Activated CD4-positive, alpha-beta T cell treated with anti-CD3 and anti-CD28 coated beads for 36 hours (primary cell): Measurements from ENCODE around the gene DOK7. TPM values are rescaled to one million over a fixed set of nuclear protein-coding genes. Genes with fewer than 3 reads are reported as not detected.

Experiments
- ATAC-seq: fragments of 200-7000 bp; cut with Tn5 transposase; one replicate; pipeline ENCODE4 v1.10.0; 2021; ENCODE audit warnings: mild to moderate bottlenecking, moderate library complexity
- CTCF ChIA-PET: fragments of 350-600 bp; sonication (Branson Sonifier 250); formaldehyde crosslinking; loops from one replicate; lab custom pipeline; 2021; ENCODE audit warnings: antibody characterized with exemption; lab: Charles Lee
- POLR2A ChIA-PET: fragments of 350-600 bp; sonication (Branson Sonifier 250); formaldehyde crosslinking; loops from one replicate; lab custom pipeline; 2021; ENCODE audit warnings: antibody characterized with exemption, inconsistent platforms; lab: Charles Lee
- DNase-seq: peaks from one replicate; pipeline ENCODE4 v3.0.0-alpha.2; 2020
- H3K27ac Mint-ChIP-seq: one replicate; pipeline ENCODE4 v1.8.0; 2021; ENCODE audit warnings: mixed read lengths
- H3K27me3 Mint-ChIP-seq: one replicate; pipeline ENCODE4 v1.8.0; 2021; ENCODE audit warnings: mixed read lengths
- H3K36me3 Mint-ChIP-seq: one replicate; pipeline ENCODE4 v1.8.0; 2021; ENCODE audit warnings: low read depth, mixed read lengths
- H3K4me1 Mint-ChIP-seq: one replicate; pipeline ENCODE4 v1.8.0; 2021; ENCODE audit warnings: mixed read lengths
- H3K4me3 Mint-ChIP-seq: one replicate; pipeline ENCODE4 v1.8.0; 2021; ENCODE audit warnings: mild to moderate bottlenecking, moderate library complexity, mixed read lengths
- H3K9me3 Mint-ChIP-seq: one replicate; pipeline ENCODE4 v1.8.0; 2021; ENCODE audit warnings: low read depth, mixed read lengths
- intact Hi-C, 2 experiments: fragments of 100-400 bp; cut with DNase I in 1 of 2; cut with micrococcal nuclease in 1 of 2; formaldehyde crosslinking; loops; one replicate each; pipeline versions ENCODE4 v1.14.2 to v1.15.1; 2022 to 2024; cut with DNase I, micrococcal nuclease
- total RNA-seq, 2 experiments: library from RNA; stranded (reverse); gene quantifications; one replicate each; pipeline ENCODE4 v1.2.3, GENCODE V29; 2021

DOK7 gene
- total RNA-seq, result not detected

DNA sequence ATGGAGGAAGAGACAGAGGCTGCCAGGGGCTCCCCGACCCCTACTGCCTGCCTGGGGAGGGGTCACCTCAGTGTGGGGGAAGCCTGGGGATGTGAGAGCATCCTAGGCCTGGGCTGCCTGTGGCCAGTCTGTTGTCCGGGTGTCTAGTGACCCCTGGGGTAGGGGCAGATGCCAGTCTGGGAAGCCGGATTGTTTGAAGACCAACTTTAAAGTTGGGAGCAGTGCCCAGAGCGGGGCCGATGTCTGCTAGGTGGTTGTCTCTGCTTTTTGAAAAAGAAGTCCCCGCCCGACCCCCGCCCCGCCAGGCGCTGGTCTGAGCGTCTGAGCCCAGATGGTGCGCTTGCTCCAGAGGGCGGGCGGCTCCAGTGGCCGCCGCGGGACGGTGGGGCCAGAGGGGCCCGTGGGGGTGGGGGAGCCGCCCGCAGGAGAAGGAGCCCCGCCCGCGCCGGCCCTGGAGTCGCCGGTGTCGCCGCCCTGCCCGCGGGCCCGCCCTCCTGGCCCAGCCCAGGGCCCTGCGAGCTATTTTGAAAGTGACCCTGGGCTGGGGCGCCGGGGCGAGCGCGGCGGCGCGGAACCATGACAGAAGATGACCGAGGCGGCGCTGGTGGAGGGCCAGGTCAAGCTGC is at the start of gene DOK7:
DOK7 (plus strand) TSS at position 517 of the 626 bp plus-strand sequence; CDS start at position 587, 70 bp downstream.
- CTCF ChIA-PET, result no interaction called here
- Mint-ChIP-seq H3K27me3 (peaks cover 7% of the 10 kb centered on the region), H3K36me3 (no peaks in the 10 kb centered on the region), H3K4me1 (no peaks in the 10 kb centered on the region), H3K4me3 (no peak within 1 kb of the TSS), H3K9me3 (no peaks in the 10 kb centered on the region), H3K27ac (no peak within 1 kb of the TSS)
- POLR2A ChIA-PET, result interaction anchor here (0.8 kb wide), 1 partner anchor 23 kb away, joined by 6 read pairs; no protein-coding TSS in a partner anchor
- intact Hi-C loops, result no loop called here
- ATAC-seq (no peak), DNase-seq (no peak)

DNA sequence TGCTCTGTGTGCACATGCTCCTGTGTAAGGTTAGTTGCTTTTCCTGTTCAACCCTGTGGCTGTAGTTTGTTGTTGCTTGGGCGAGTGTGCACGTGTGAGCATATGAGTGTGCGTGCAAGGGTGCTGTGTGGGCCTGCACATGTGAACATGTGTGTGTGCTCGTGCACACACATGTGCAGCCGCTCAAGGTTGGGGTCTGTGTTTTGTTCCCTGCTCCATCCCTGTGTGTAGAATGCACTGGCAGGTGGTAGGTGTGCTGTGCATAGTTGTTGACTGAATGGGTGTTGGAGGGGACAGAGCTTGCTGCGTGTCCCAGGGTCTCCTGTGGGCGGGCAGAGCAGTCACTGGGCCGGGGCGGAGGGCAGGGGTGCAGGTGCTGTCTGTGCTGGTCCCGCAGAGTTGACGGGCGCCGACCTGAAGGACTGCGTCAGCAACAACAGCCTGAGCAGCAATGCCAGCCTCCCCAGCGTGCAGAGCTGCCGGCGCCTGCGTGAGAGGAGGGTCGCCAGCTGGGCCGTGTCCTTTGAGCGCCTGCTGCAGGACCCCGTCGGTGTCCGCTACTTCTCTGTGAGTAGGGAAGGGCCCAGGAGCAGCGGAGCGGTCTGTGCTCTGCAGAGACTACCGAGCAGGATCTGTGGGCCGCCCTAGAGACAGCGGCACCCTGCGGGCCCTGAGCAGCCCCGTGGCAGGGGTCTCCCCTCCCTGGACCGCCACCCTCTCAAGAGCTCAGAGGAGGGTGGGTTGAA is 49.3 kb upstream of the DOK7 start:
- H3K4me1 Mint-ChIP-seq, result no peaks in the 10 kb centered on the region
- CTCF ChIA-PET, result interaction anchor here (0.6 to 0.7 kb wide), 2 partner anchors 14 to 68 kb away, joined by 3 read pairs; no protein-coding TSS in a partner anchor
- H3K4me3 Mint-ChIP-seq, result no peak overlapping the region
- POLR2A ChIA-PET, result no interaction called here
- H3K9me3 Mint-ChIP-seq, result no peaks in the 10 kb centered on the region
- no peaks in the 10 kb centered on the region for H3K27me3 Mint-ChIP-seq
- H3K27ac Mint-ChIP-seq, result no peak overlapping the region
- ATAC-seq, result no peak
- H3K36me3 Mint-ChIP-seq, result no peaks in the 10 kb centered on the region
- DNase-seq, result no peak
- intact Hi-C loops, result no loop called here

DNA sequence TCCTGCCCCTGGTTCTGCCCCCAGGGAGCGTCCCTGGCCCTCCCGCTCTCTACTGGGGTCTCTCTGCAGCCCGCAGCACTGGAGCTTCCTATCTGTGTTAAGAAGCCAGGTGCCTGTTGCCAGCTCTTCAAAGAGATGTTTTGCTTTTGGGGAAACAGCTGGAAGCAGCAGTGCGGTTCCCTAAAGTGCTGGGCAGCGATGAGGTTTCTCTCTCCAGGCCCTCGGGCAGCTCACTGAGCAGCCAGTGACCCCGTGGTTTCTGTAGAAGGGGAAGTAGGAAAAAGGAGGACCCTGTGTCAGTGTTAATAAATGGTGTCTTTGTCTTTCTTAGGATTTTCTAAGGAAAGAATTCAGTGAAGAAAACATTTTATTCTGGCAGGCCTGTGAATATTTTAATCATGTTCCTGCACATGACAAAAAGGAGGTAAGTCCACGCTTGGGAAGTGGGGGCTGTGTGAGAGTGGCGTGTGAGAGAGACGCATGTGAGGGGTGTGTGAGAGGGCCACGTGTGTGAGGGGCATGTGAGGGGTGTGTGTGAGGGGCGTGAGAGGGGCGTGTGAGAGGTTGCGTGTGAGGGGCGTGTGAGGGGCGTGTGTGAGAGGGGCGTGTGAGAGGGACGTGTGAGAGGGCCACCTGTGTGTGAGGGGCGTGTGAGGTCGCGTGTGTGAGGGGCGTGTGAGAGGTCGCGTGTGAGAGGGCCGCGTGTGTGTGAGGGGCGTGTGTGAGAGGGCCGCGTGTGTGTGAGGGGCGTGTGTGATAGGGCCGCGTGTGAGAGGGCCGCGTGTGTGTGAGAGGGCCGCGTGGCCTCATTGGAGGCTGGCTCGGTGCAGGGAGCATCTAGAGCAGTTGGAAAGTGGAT is 48.5 kb upstream of the DOK7 start:
- CTCF ChIA-PET, result interaction anchor here (0.6 to 0.7 kb wide), 2 partner anchors 13 to 68 kb away, joined by 3 read pairs; no protein-coding TSS in a partner anchor
- DNase-seq, result no peak
- intact Hi-C loops, result no loop called here
- Mint-ChIP-seq H3K4me3 (no peak overlapping the region), H3K27ac (no peak overlapping the region), H3K27me3 (no peaks in the 10 kb centered on the region), H3K36me3 (no peaks in the 10 kb centered on the region), H3K9me3 (no peaks in the 10 kb centered on the region), H3K4me1 (no peaks in the 10 kb centered on the region)
- ATAC-seq, result no peak
- POLR2A ChIA-PET, result no interaction called here

- intact Hi-C loops, result no loop called here
- H3K27ac Mint-ChIP-seq, result no peak overlapping the region
- H3K4me1 Mint-ChIP-seq, result no peaks in the 10 kb centered on the region
- no peaks in the 10 kb centered on the region for H3K9me3 Mint-ChIP-seq
- ChIA-PET POLR2A (no interaction called here), CTCF (interaction anchor here (0.6 kb wide), 1 partner anchor 553 kb away, joined by 3 read pairs; no protein-coding TSS in a partner anchor)
- no peaks in the 10 kb centered on the region for H3K27me3 Mint-ChIP-seq
- ATAC-seq (no peak), DNase-seq (no peak)
- H3K36me3 Mint-ChIP-seq, result no peaks in the 10 kb centered on the region
- H3K4me3 Mint-ChIP-seq, result no peak overlapping the region
These were observed 47.5 kb upstream of the DOK7 start for GRCh38 chr4:3415471-3416141.

GRCh38 chr4:3416270-3416669 is 46.8 kb upstream of the DOK7 start:
- CTCF ChIA-PET, result no interaction called here
- H3K9me3 Mint-ChIP-seq, result no peaks in the 10 kb centered on the region
- H3K27me3 Mint-ChIP-seq, result no peaks in the 10 kb centered on the region

GRCh38 chr4:3416821-3417221 is 46.3 kb upstream of the DOK7 start:
- intact Hi-C loops, result no loop called here
- H3K27me3 Mint-ChIP-seq, result no peaks in the 10 kb centered on the region
- no peak overlapping the region for H3K27ac Mint-ChIP-seq
- H3K4me3 Mint-ChIP-seq, result no peak overlapping the region
- H3K4me1 Mint-ChIP-seq, result no peaks in the 10 kb centered on the region
- H3K9me3 Mint-ChIP-seq, result no peaks in the 10 kb centered on the region
- H3K36me3 Mint-ChIP-seq, result no peaks in the 10 kb centered on the region
- DNase-seq (no peak), ATAC-seq (no peak)
- ChIA-PET POLR2A (no interaction called here), CTCF (no interaction called here)

More at GRCh38 chr4:3416270-3416669, 46.8 kb upstream of the DOK7 start:
- H3K36me3 Mint-ChIP-seq, result no peaks in the 10 kb centered on the region
- H3K4me1 Mint-ChIP-seq, result no peaks in the 10 kb centered on the region
- POLR2A ChIA-PET, result no interaction called here
- DNase-seq, result no peak
- ATAC-seq, result no peak
- H3K27ac Mint-ChIP-seq, result no peak overlapping the region
- intact Hi-C loops, result no loop called here
- H3K4me3 Mint-ChIP-seq, result no peak overlapping the region

- intact Hi-C loops, result no loop called here
- Mint-ChIP-seq H3K27ac (no peak overlapping the region), H3K4me1 (no peaks in the 10 kb centered on the region), H3K4me3 (no peak overlapping the region), H3K9me3 (no peaks in the 10 kb centered on the region), H3K36me3 (no peaks in the 10 kb centered on the region), H3K27me3 (no peaks in the 10 kb centered on the region)
- DNase-seq, result no peak
- ATAC-seq, result no peak
- ChIA-PET CTCF (no interaction called here), POLR2A (no interaction called here)
These were observed 45.7 kb upstream of the DOK7 start for GRCh38 chr4:3417448-3417847.

DNA sequence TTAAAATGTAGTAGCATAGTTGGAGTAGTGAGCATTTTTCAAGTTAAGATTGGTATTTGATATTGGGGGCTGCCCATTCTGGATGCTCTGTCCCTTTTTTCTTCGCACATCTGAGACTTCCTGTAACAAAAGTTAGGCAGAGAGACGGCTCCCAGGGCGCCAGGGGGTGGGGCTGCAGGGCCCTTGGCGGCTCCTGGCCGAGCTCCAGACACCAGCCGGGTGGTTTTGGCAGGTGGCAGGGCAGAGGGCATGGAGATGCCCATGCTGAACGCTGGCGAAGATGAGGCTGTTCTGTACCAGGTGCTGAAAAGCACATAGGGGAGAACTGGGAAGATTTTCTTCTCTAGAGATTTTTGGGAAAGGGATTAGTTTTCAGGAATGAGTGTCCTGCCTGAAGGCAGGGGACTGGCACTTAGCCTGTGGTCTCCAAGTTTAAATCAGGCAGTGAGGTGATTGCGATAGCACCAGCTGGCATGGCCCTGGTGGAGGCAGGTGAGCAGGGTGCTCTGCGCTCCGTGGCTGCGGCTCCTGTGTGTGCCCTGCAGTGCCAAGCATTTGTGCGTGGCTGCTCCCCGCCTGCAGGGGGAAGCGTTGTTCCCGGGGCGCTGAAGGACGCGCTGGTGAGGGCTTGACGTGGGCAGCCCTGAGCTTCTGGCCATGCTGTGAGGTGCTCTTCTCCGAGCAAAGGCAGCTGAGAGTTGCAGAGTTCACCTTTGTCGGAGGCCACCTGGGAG is 44.9 kb upstream of the DOK7 start:
- H3K27ac Mint-ChIP-seq, result no peak overlapping the region
- ATAC-seq (peak; percentile 42), DNase-seq (no peak)
- ChIA-PET POLR2A (no interaction called here), CTCF (no interaction called here)
- H3K9me3 Mint-ChIP-seq, result no peaks in the 10 kb centered on the region
- no peaks in the 10 kb centered on the region for H3K36me3 Mint-ChIP-seq
- no peak overlapping the region for H3K4me3 Mint-ChIP-seq
- no peaks in the 10 kb centered on the region for H3K4me1 Mint-ChIP-seq
- no peaks in the 10 kb centered on the region for H3K27me3 Mint-ChIP-seq
- intact Hi-C loops, result no loop called here

- no peak for ATAC-seq
- no peaks in the 10 kb centered on the region for H3K36me3 Mint-ChIP-seq
- H3K27ac Mint-ChIP-seq, result no peak overlapping the region
- intact Hi-C loops, result no loop called here
- H3K9me3 Mint-ChIP-seq, result no peaks in the 10 kb centered on the region
- POLR2A ChIA-PET, result interaction anchor here (0.6 kb wide), 1 partner anchor 49 kb away, joined by 3 read pairs; no protein-coding TSS in a partner anchor
- no peak for DNase-seq
- no peak overlapping the region for H3K4me3 Mint-ChIP-seq
- no peaks in the 10 kb centered on the region for H3K4me1 Mint-ChIP-seq
- no peaks in the 10 kb centered on the region for H3K27me3 Mint-ChIP-seq
- CTCF ChIA-PET, result no interaction called here
These were observed 43.1 kb upstream of the DOK7 start for GRCh38 chr4:3419836-3420605.

DNA sequence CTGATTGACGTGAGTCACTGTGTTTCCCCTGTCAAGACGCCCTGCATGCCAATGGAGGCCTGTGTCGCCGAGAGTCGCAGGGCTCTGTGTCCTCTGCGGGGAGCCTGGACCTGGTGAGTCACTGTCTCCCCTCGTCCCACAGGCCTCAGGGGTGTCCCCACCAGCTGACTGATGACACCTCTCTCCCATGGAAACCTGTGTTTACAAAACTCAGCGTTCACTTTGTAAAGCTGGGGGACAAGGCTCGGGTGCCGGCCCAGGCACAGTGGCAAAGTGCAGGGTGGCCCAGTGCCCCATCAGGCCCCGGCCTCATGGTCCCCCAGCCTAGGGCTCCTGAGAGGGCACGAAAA is 42.5 kb upstream of the DOK7 start:
- CTCF ChIA-PET, result no interaction called here
- Mint-ChIP-seq H3K9me3 (no peaks in the 10 kb centered on the region), H3K27ac (no peak overlapping the region), H3K27me3 (no peaks in the 10 kb centered on the region), H3K4me1 (no peaks in the 10 kb centered on the region), H3K4me3 (no peak overlapping the region), H3K36me3 (no peaks in the 10 kb centered on the region)
- intact Hi-C loops, result no loop called here
- no peak for DNase-seq
- ATAC-seq, result no peak
- POLR2A ChIA-PET, result no interaction called here
